GM23338 (cell line): ENCODE measurements around the gene CNGB1. TPM values are rescaled to one million over a fixed set of nuclear protein-coding genes. Genes with fewer than 3 reads are reported as not detected.

Experiments used
- ATAC-seq: fragments of 200-7000 bp; cut with Tn5 transposase; 3 replicates; pipeline ENCODE4 v1.9.1; 2020
- DNase-seq: peaks from one replicate; pipeline ENCODE4 v3.0.0-alpha.2; 2015; ENCODE audit warnings: low spot score
- H2AFZ ChIP-seq: fragments of 200-600 bp; sonication (generic); 2 replicates; pipeline ENCODE4 v1.8.0; 2016; ENCODE audit warnings: antibody characterized with exemption, mild to moderate bottlenecking, moderate library complexity
- H3F3A ChIP-seq: fragments of 200-600 bp; sonication (generic); replicated peaks from 2 replicates; pipeline ENCODE4 v1.8.0; 2017; ENCODE audit warnings: antibody characterized with exemption, mixed run types, low read depth
- H3K27ac ChIP-seq: fragments of 200-600 bp; sonication (generic); 2 replicates; pipeline ENCODE4 v1.6.1; 2016; ENCODE audit warnings: low read depth
- H3K27me3 ChIP-seq: fragments of 200-600 bp; sonication (generic); 2 replicates; pipeline ENCODE4 v1.8.0; 2016; ENCODE audit warnings: mild to moderate bottlenecking, mixed run types, moderate library complexity; ENCODE audit not compliant: insufficient read depth
- H3K36me3 ChIP-seq: fragments of 200-600 bp; sonication (generic); 2 replicates; pipeline ENCODE4 v1.8.0; 2016; ENCODE audit warnings: mild to moderate bottlenecking; ENCODE audit not compliant: insufficient read depth
- H3K4me1 ChIP-seq: fragments of 200-600 bp; sonication (generic); 2 replicates; pipeline ENCODE4 v1.8.0; 2016; ENCODE audit warnings: mild to moderate bottlenecking, moderate library complexity; ENCODE audit not compliant: insufficient read depth
- H3K4me2 ChIP-seq: fragments of 200-600 bp; sonication (generic); 2 replicates; pipeline ENCODE4 v1.7.1; 2017; ENCODE audit warnings: mixed run types
- H3K4me3 ChIP-seq: fragments of 200-600 bp; sonication (generic); 2 replicates; pipeline ENCODE4 v1.6.1; 2016; ENCODE audit warnings: mixed run types
- H3K79me2 ChIP-seq: fragments of 200-600 bp; sonication (generic); replicated peaks from 2 replicates; pipeline ENCODE4 v1.8.0; 2017; ENCODE audit warnings: mild to moderate bottlenecking; ENCODE audit not compliant: insufficient read depth
- H3K9me2 ChIP-seq: fragments of 200-600 bp; sonication (generic); 2 replicates; pipeline ENCODE4 v1.8.0; 2017; ENCODE audit not compliant: insufficient read depth
- H4K20me1 ChIP-seq: fragments of 200-600 bp; sonication (generic); replicated peaks from 2 replicates; pipeline ENCODE4 v1.8.0; 2017; ENCODE audit warnings: mild to moderate bottlenecking; ENCODE audit not compliant: insufficient read depth
- H3K27ac Mint-ChIP-seq: 2 replicates; pipeline ENCODE4 v1.8.0; 2020; ENCODE audit warnings: inconsistent platforms, mild to moderate bottlenecking, moderate library complexity, mixed read lengths
- H3K27me3 Mint-ChIP-seq: 3 replicates; pipeline ENCODE4 v1.8.0; 2022; ENCODE audit warnings: low read depth, mild to moderate bottlenecking, moderate library complexity, mixed read lengths, inconsistent platforms; ENCODE audit not compliant: insufficient read depth, poor library complexity
- H3K36me3 Mint-ChIP-seq: 3 replicates; pipeline ENCODE4 v1.8.0; 2021; ENCODE audit warnings: low read depth, mild to moderate bottlenecking, inconsistent platforms, moderate library complexity, mixed read lengths
- H3K4me1 Mint-ChIP-seq: 3 replicates; pipeline ENCODE4 v1.8.0; 2020; ENCODE audit warnings: mild to moderate bottlenecking, inconsistent platforms, mixed read lengths
- H3K4me3 Mint-ChIP-seq: 3 replicates; pipeline ENCODE4 v1.8.0; 2021; ENCODE audit warnings: moderate library complexity, mild to moderate bottlenecking, inconsistent platforms, mixed read lengths
- H3K9me3 Mint-ChIP-seq: 3 replicates; pipeline ENCODE4 v1.8.0; 2020; ENCODE audit warnings: moderate library complexity, mild to moderate bottlenecking, inconsistent platforms, mixed read lengths
- CREB1 ChIP-seq: fragments of 250-450 bp; sonication (Bioruptor Pico); IDR thresholded peaks from 2 replicates; pipeline ENCODE4 v1.5.0; 2020; ENCODE audit warnings: low read depth, mild to moderate bottlenecking, moderate library complexity
- CTCF ChIP-seq, 2 experiments: fragments of 200-600 bp in 1 of 2; sonication (generic) in 1 of 2; conservative IDR thresholded peaks; 2 replicates each; pipeline versions ENCODE4 v1.5.1 to v1.6.1; 2016 to 2017; ENCODE audit warnings: antibody characterized with exemption in 2 of 2, low read depth in 2 of 2, mild to moderate bottlenecking in 2 of 2, moderate library complexity in 1 of 2
- EZH2phosphoT487 ChIP-seq: fragments of 200-600 bp; sonication (generic); IDR thresholded peaks from one replicate; pipeline ENCODE4 v1.8.1; 2018; ENCODE audit warnings: antibody characterized with exemption; ENCODE audit not compliant: unreplicated experiment
- JUNB ChIP-seq: IDR thresholded peaks from one replicate; pipeline ENCODE4 v1.6.1; 2016; ENCODE audit warnings: antibody characterized with exemption; ENCODE audit not compliant: unreplicated experiment
- NANOG ChIP-seq: IDR thresholded peaks from 2 replicates; pipeline ENCODE4 v1.6.1; 2016; ENCODE audit warnings: antibody characterized with exemption, borderline replicate concordance
- POLR2AphosphoS5 ChIP-seq: IDR thresholded peaks from 2 replicates; pipeline ENCODE4 v1.6.1; 2016; ENCODE audit warnings: antibody characterized with exemption, low read depth
- REST ChIP-seq: IDR thresholded peaks from one replicate; pipeline ENCODE4 v1.6.1; 2018; ENCODE audit warnings: antibody characterized with exemption; ENCODE audit not compliant: unreplicated experiment
- ZNF114 ChIP-seq: fragments of 250-450 bp; sonication (Bioruptor Pico); IDR thresholded peaks from 2 replicates; pipeline ENCODE4 v1.5.0; 2020; ENCODE audit warnings: mild to moderate bottlenecking, moderate library complexity
- ZNF331 ChIP-seq: fragments of 250-450 bp; sonication (Bioruptor Pico); IDR thresholded peaks from 2 replicates; pipeline ENCODE4 v1.5.0; 2020; ENCODE audit warnings: low read depth, mild to moderate bottlenecking, moderate library complexity
- polyA plus RNA-seq: library from polyadenylated mRNA; unstranded; fragments of >200 nt; fragmentation: Nextera tagmentation; extraction: Ambion mirVana; gene quantifications from 2 replicates; pipeline ENCODE4 v1.2.1, GENCODE V29; 2016
- total RNA-seq: library from RNA; depleted of rRNA; stranded (reverse); fragments of >200 nt; shearing (Covaris generic); gene quantifications from 2 replicates; pipeline ENCODE4 v1.2.3, GENCODE V29; 2014
- TF ChIP-seq, protein P1 (sequence below): fragments of 250-450 bp; sonication (Bioruptor Pico); IDR thresholded peaks from 2 replicates; pipeline ENCODE4 v1.5.0; 2020; ENCODE audit warnings: mild to moderate bottlenecking, moderate library complexity

Gene CNGB1
- total and polyA plus RNA-seq, 2 experiments from 2014 or later = not detected

GRCh38 chr16:57966204-57966771, 4.6 kb downstream of the CNGB1 start (continued):
- TF ChIP-seq REST (no peak), ZNF114 (CRISPR knock-in tag) (no peak), POLR2AphosphoS5 (no peak)

- Histone ChIP-seq H3K4me2 (no peak overlapping the region), H3K27me3 (no peaks in the 10 kb centered on the region), H3K9me2 (no peaks in the 10 kb centered on the region), H3K4me3 (no peak overlapping the region), H3K4me1 (no peaks in the 10 kb centered on the region), H3F3A (0 out of 2 replicates have a peak, but pooled peaks cover 2% of the 10 kb centered on the region), H3K27ac (no peak overlapping the region), H3K79me2 (no peaks in the 10 kb centered on the region), H3K36me3 (no peaks in the 10 kb centered on the region), H2AFZ (no peak overlapping the region), H4K20me1 (no peaks in the 10 kb centered on the region)
- no peak overlapping the region for H3K4me3 Mint-ChIP-seq
- no peak overlapping the region for H3K27ac Mint-ChIP-seq
- no peak for TF ChIP-seq NANOG
- no peak for TF ChIP-seq ZNF114 (CRISPR knock-in tag)
- TF ChIP-seq CREB1 (CRISPR knock-in tag) = no peak
- no peak for TF ChIP-seq CTCF (conservative IDR thresholded peaks at IDR 0.05; ENCODE audit: low read depth in 2 of 2)
- TF ChIP-seq EZH2phosphoT487 = no peak
- TF ChIP-seq ZNF331 (CRISPR knock-in tag) = no peak
- no peak for TF ChIP-seq JUNB
- TF ChIP-seq, protein P1, sequence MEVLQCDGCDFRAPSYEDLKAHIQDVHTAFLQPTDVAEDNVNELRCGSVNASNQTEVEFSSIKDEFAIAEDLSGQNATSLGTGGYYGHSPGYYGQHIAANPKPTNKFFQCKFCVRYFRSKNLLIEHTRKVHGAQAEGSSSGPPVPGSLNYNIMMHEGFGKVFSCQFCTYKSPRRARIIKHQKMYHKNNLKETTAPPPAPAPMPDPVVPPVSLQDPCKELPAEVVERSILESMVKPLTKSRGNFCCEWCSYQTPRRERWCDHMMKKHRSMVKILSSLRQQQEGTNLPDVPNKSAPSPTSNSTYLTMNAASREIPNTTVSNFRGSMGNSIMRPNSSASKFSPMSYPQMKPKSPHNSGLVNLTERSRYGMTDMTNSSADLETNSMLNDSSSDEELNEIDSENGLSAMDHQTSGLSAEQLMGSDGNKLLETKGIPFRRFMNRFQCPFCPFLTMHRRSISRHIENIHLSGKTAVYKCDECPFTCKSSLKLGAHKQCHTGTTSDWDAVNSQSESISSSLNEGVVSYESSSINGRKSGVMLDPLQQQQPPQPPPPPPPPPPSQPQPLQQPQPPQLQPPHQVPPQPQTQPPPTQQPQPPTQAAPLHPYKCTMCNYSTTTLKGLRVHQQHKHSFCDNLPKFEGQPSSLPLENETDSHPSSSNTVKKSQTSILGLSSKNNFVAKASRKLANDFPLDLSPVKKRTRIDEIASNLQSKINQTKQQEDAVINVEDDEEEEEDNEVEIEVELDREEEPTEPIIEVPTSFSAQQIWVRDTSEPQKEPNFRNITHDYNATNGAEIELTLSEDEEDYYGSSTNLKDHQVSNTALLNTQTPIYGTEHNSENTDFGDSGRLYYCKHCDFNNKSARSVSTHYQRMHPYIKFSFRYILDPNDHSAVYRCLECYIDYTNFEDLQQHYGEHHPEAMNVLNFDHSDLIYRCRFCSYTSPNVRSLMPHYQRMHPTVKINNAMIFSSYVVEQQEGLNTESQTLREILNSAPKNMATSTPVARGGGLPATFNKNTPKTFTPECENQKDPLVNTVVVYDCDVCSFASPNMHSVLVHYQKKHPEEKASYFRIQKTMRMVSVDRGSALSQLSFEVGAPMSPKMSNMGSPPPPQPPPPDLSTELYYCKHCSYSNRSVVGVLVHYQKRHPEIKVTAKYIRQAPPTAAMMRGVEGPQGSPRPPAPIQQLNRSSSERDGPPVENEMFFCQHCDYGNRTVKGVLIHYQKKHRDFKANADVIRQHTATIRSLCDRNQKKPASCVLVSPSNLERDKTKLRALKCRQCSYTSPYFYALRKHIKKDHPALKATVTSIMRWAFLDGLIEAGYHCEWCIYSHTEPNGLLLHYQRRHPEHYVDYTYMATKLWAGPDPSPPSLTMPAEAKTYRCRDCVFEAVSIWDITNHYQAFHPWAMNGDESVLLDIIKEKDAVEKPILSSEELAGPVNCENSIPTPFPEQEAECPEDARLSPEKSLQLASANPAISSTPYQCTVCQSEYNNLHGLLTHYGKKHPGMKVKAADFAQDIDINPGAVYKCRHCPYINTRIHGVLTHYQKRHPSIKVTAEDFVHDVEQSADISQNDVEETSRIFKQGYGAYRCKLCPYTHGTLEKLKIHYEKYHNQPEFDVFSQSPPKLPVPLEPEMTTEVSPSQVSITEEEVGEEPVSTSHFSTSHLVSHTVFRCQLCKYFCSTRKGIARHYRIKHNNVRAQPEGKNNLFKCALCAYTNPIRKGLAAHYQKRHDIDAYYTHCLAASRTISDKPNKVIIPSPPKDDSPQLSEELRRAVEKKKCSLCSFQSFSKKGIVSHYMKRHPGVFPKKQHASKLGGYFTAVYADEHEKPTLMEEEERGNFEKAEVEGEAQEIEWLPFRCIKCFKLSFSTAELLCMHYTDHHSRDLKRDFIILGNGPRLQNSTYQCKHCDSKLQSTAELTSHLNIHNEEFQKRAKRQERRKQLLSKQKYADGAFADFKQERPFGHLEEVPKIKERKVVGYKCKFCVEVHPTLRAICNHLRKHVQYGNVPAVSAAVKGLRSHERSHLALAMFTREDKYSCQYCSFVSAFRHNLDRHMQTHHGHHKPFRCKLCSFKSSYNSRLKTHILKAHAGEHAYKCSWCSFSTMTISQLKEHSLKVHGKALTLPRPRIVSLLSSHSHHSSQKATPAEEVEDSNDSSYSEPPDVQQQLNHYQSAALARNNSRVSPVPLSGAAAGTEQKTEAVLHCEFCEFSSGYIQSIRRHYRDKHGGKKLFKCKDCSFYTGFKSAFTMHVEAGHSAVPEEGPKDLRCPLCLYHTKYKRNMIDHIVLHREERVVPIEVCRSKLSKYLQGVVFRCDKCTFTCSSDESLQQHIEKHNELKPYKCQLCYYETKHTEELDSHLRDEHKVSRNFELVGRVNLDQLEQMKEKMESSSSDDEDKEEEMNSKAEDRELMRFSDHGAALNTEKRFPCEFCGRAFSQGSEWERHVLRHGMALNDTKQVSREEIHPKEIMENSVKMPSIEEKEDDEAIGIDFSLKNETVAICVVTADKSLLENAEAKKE = no peak
- H3K9me3 Mint-ChIP-seq = no peaks in the 10 kb centered on the region
- DNase-seq (no peak), ATAC-seq (no peak)
- peaks cover 4% of the 10 kb centered on the region for H3K4me1 Mint-ChIP-seq
- no peaks in the 10 kb centered on the region for H3K36me3 Mint-ChIP-seq
- peaks cover 6% of the 10 kb centered on the region for H3K27me3 Mint-ChIP-seq
Measured at GRCh38 chr16:57964157-57964700, 6.7 kb downstream of the CNGB1 start.
